Neural cell (in vitro differentiated cells): ENCODE measurements around the gene MRPL9.

Experiments used
- CTCF ChIP-seq: fragments of 450-650 bp; IDR thresholded peaks from 2 replicates; pipeline ENCODE4 v1.5.1; 2014; ENCODE audit warnings: antibody characterized with exemption, mild to moderate bottlenecking, moderate library complexity; ENCODE audit not compliant: poor library complexity, severe bottlenecking
- EP300 ChIP-seq: fragments of 450-650 bp; conservative IDR thresholded peaks from 2 replicates; pipeline ENCODE4 v1.6.1; 2014; ENCODE audit warnings: antibody characterized with exemption, mild to moderate bottlenecking, moderate library complexity; ENCODE audit not compliant: poor library complexity, severe bottlenecking
- EZH2 ChIP-seq: fragments of 200-600, 300-800 bp; shearing (Covaris generic), sonication (generic); IDR thresholded peaks from 2 replicates; pipeline ENCODE4 v1.6.1; 2014; ENCODE audit warnings: antibody characterized with exemption, low read length, borderline replicate concordance, mild to moderate bottlenecking; ENCODE audit not compliant: insufficient read depth, poor library complexity, severe bottlenecking
- MXI1 ChIP-seq: fragments of 450-650 bp; conservative IDR thresholded peaks from 2 replicates; pipeline ENCODE4 v1.6.1; 2014; ENCODE audit warnings: antibody characterized with exemption, mild to moderate bottlenecking; ENCODE audit not compliant: poor library complexity, severe bottlenecking
- RAD21 ChIP-seq: fragments of 450-650 bp; conservative IDR thresholded peaks from 2 replicates; pipeline ENCODE4 v1.6.1; 2014; ENCODE audit warnings: antibody characterized with exemption, mild to moderate bottlenecking, moderate library complexity
- SMC3 ChIP-seq: fragments of 450-650 bp; conservative IDR thresholded peaks from 2 replicates; pipeline ENCODE4 v1.6.1; 2014; ENCODE audit warnings: antibody characterized with exemption, mild to moderate bottlenecking, moderate library complexity; ENCODE audit not compliant: poor library complexity

GRCh38 chr1:151782741-151783140, 19.4 kb upstream of the MRPL9 start:
- no peak for TF ChIP-seq EZH2
- no peak for TF ChIP-seq CTCF
- no peak for TF ChIP-seq EP300
- no peak for TF ChIP-seq RAD21
- no peak for TF ChIP-seq MXI1
- no peak for TF ChIP-seq SMC3
